ENCODE data around the gene TUBA1C. TPM values are rescaled to one million over a fixed set of nuclear protein-coding genes. Genes with fewer than 3 reads are reported as not detected.
A peak's percentile ranks its signal among the peaks of the same experiment; 100 is the strongest.
"Not testable (repeated sequence)": the region's sequence is repeated elsewhere in the genome, so short reads cannot be mapped to it uniquely, and the experiment has no call there.

Gene TUBA1C
- total and polyA plus RNA-seq, 9 of the 15 experiments (the other 6 are each of a cell fraction or from before 2014, with no cell fraction given), result 755 to 3,012 (median 914) TPM

- TF ChIP-seq TRIM25 (IDR thresholded peaks at IDR 0.05; ENCODE audit: borderline replicate concordance) (no peak), PRDM10 (IDR thresholded peaks at IDR 0.05; ENCODE audit: partially characterized antibody) (peak; percentile 45)
- no peaks in the 10 kb centered on the region for H3K9me1 ChIP-seq (ENCODE audit: control insufficient read depth, insufficient read depth, low read length)
- no peak overlapping the region; a peak in 1 of 4 replicates for H3K9ac ChIP-seq (ENCODE audit: insufficient read depth in 1 of 2, low read depth in 2 of 2, low read length in 2 of 2)
- FAIRE-seq (no peak), DNase-seq (ENCODE audit: extremely low read depth in 1 of 4, low spot score in 3 of 4) (no peak), ATAC-seq (no peak; the same call in 1 of the 3 replicates)
- in situ Hi-C loops (cut with MboI) (no loop called here), intact Hi-C loops (cut with micrococcal nuclease) (no loop called here)
- no peaks in the 10 kb centered on the region for H3K27me3 ChIP-seq (ENCODE audit: control insufficient read depth in 2 of 2, insufficient read depth in 2 of 2, low read length in 2 of 2)
- ChIA-PET POLR2A (interaction anchor here (0.6 kb wide), 1 partner anchor 80 kb away, joined by 3 read pairs; no protein-coding TSS in a partner anchor), CTCF (ENCODE audit: low intra/inter-chr PET ratio) (no interaction called here)
- 70% methylated on average over 1 of the region's 1 CpG for WGBS (ENCODE audit: insufficient coverage, low coverage, missing lambda C conversion rate)
- H3K9me3 ChIP-seq (replicated peaks; ENCODE audit: control insufficient read depth, insufficient read depth, low read depth, low read length), result no peaks in the 10 kb centered on the region
- no peaks in the 10 kb centered on the region for H3K79me2 ChIP-seq (ENCODE audit: control insufficient read depth, insufficient read depth, low read length)
- H2AFZ ChIP-seq (ENCODE audit: low read depth, low read length), result no peak overlapping the region
- H3K27ac ChIP-seq (ENCODE audit: extremely low read depth, low read depth, low read length), result no peak overlapping the region
- no peaks in the 10 kb centered on the region for H4K20me1 ChIP-seq (replicated peaks; ENCODE audit: control insufficient read depth, insufficient read depth, low read length)
- no peak overlapping the region for H3K4me2 ChIP-seq (ENCODE audit: insufficient read depth, low read length)
- H3K4me1 ChIP-seq (replicated peaks in 1 of 2; ENCODE audit: control insufficient read depth in 2 of 2, insufficient read depth in 2 of 2, low read length in 2 of 2), result no peaks in the 10 kb centered on the region; a peak in 2 of 5 replicates
- H3K36me3 ChIP-seq (ENCODE audit: control insufficient read depth, insufficient read depth, low read length), result no peaks in the 10 kb centered on the region
- H3K4me3 ChIP-seq, result no peak overlapping the region
- BruUV-seq (replicated peaks), result no TSS peak
Observed at GRCh38 chr12:49314811-49315210, 49.9 kb downstream of the TUBA1C start.

GRCh38 chr12:49317118-49317517, 52.2 kb downstream of the TUBA1C start:
- H3K9ac ChIP-seq (ENCODE audit: insufficient read depth in 1 of 2, low read depth in 2 of 2, low read length in 2 of 2); H3K79me2 ChIP-seq (ENCODE audit: control insufficient read depth, insufficient read depth, low read length); H4K20me1 ChIP-seq (replicated peaks; ENCODE audit: control insufficient read depth, insufficient read depth, low read length); POLR2A ChIA-PET; H3K27ac ChIP-seq (ENCODE audit: extremely low read depth, low read depth, low read length); FAIRE-seq; H3K9me1 ChIP-seq (ENCODE audit: control insufficient read depth, insufficient read depth, low read length); H2AFZ ChIP-seq (ENCODE audit: low read depth, low read length); DNase-seq (ENCODE audit: extremely low read depth in 1 of 4, low spot score in 3 of 4); BruUV-seq (replicated peaks); CTCF ChIA-PET (ENCODE audit: low intra/inter-chr PET ratio); H3K27me3 ChIP-seq (ENCODE audit: control insufficient read depth in 2 of 2, insufficient read depth in 2 of 2, low read length in 2 of 2); H3K9me3 ChIP-seq (replicated peaks; ENCODE audit: control insufficient read depth, insufficient read depth, low read depth, low read length); ATAC-seq; in situ Hi-C loops (cut with MboI); H3K4me1 ChIP-seq (replicated peaks in 1 of 2; ENCODE audit: control insufficient read depth in 2 of 2, insufficient read depth in 2 of 2, low read length in 2 of 2); intact Hi-C loops (cut with micrococcal nuclease); H3K36me3 ChIP-seq (ENCODE audit: control insufficient read depth, insufficient read depth, low read length); H3K4me2 ChIP-seq (ENCODE audit: insufficient read depth, low read length); H3K4me3 ChIP-seq: not testable (repeated sequence)
- 91% methylated on average over 10 of the region's 10 CpGs for WGBS (ENCODE audit: insufficient coverage, low coverage, missing lambda C conversion rate)

Data from K562 (cell line).